Astrocyte (in vitro differentiated cells and primary cell): ENCODE measurements around the gene PACRG. TPM values are rescaled to one million over a fixed set of nuclear protein-coding genes. Genes with fewer than 3 reads are reported as not detected.

ENCODE experiments used
- DNase-seq: peaks from one replicate; pipeline ENCODE4 v3.0.0-alpha.2; 2010; ENCODE audit warnings: low read depth
- FAIRE-seq: peaks from 2 replicates; lab custom pipeline; 2011; peaks lifted over from hg19 to GRCh38; lab: Jason Lieb, UNC
- H2AFZ ChIP-seq: 2 replicates; pipeline ENCODE4 v1.6.0; 2012; ENCODE audit warnings: low read depth, low read length, inconsistent platforms
- H3K27ac ChIP-seq: 2 replicates; pipeline ENCODE4 v1.5.1; 2011; ENCODE audit warnings: low read depth, low read length, inconsistent platforms
- H3K27me3 ChIP-seq: 2 replicates; pipeline ENCODE4 v1.6.0; 2011; ENCODE audit warnings: low read length, inconsistent platforms; ENCODE audit not compliant: insufficient read depth
- H3K36me3 ChIP-seq: 2 replicates; pipeline ENCODE4 v1.5.1; 2011; ENCODE audit warnings: low read length, inconsistent platforms; ENCODE audit not compliant: insufficient read depth
- H3K4me1 ChIP-seq: 2 replicates; pipeline ENCODE4 v1.5.1; 2011; ENCODE audit warnings: low read length, inconsistent platforms; ENCODE audit not compliant: insufficient read depth
- H3K4me2 ChIP-seq: 2 replicates; pipeline ENCODE4 v1.6.0; 2012; ENCODE audit warnings: low read length, inconsistent platforms
- H3K4me3 ChIP-seq: 2 replicates; pipeline ENCODE4 v1.5.1; 2011; ENCODE audit warnings: low read depth, mild to moderate bottlenecking, low read length, inconsistent platforms; ENCODE audit not compliant: insufficient read depth
- H3K79me2 ChIP-seq: 2 replicates; pipeline ENCODE4 v1.6.0; 2012; ENCODE audit warnings: mild to moderate bottlenecking, low read length, inconsistent platforms; ENCODE audit not compliant: insufficient read depth
- H3K9ac ChIP-seq: 2 replicates; pipeline ENCODE4 v1.6.0; 2012; ENCODE audit warnings: mild to moderate bottlenecking, low read length, inconsistent platforms
- H3K9me3 ChIP-seq: 2 replicates; pipeline ENCODE4 v1.5.1; 2012; ENCODE audit warnings: low read depth, mild to moderate bottlenecking, low read length, inconsistent platforms; ENCODE audit not compliant: insufficient read depth
- H4K20me1 ChIP-seq: 2 replicates; pipeline ENCODE4 v1.6.0; 2012; ENCODE audit warnings: low read length, inconsistent platforms; ENCODE audit not compliant: insufficient read depth
- H3K27ac Mint-ChIP-seq: one replicate; pipeline ENCODE4 v1.8.0; 2021; ENCODE audit warnings: mild to moderate bottlenecking, mixed read lengths; ENCODE audit not compliant: unreplicated experiment
- H3K27me3 Mint-ChIP-seq: one replicate; pipeline ENCODE4 v1.8.0; 2021; ENCODE audit warnings: low read depth, mixed read lengths; ENCODE audit not compliant: unreplicated experiment
- H3K36me3 Mint-ChIP-seq: one replicate; pipeline ENCODE4 v1.8.0; 2021; ENCODE audit warnings: low read depth, mixed read lengths; ENCODE audit not compliant: unreplicated experiment
- H3K4me1 Mint-ChIP-seq: one replicate; pipeline ENCODE4 v1.8.0; 2021; ENCODE audit warnings: low read depth, mixed read lengths; ENCODE audit not compliant: unreplicated experiment
- H3K4me3 Mint-ChIP-seq: one replicate; pipeline ENCODE4 v1.8.0; 2021; ENCODE audit warnings: mild to moderate bottlenecking, moderate library complexity, mixed read lengths; ENCODE audit not compliant: unreplicated experiment
- H3K9me3 Mint-ChIP-seq: one replicate; pipeline ENCODE4 v1.8.0; 2021; ENCODE audit warnings: mild to moderate bottlenecking, mixed read lengths; ENCODE audit not compliant: unreplicated experiment
- EZH2 ChIP-seq: IDR thresholded peaks from 2 replicates; pipeline ENCODE4 v1.6.1; 2012; ENCODE audit warnings: mild to moderate bottlenecking, low read length, inconsistent platforms; ENCODE audit not compliant: insufficient read depth
- total RNA-seq: library from RNA; stranded (reverse); gene quantifications from 2 replicates; pipeline ENCODE4 v1.2.1, GENCODE V29; 2021
- TF ChIP-seq, protein P1 (sequence below): IDR thresholded peaks from 2 replicates; pipeline ENCODE4 v1.5.1; 2011; ENCODE audit warnings: low read depth, mild to moderate bottlenecking, inconsistent platforms, low read length, moderate library complexity; ENCODE audit not compliant: insufficient read depth

The PACRG gene
- total RNA-seq, 1 donor from 2014 or later = not detected

DNA sequence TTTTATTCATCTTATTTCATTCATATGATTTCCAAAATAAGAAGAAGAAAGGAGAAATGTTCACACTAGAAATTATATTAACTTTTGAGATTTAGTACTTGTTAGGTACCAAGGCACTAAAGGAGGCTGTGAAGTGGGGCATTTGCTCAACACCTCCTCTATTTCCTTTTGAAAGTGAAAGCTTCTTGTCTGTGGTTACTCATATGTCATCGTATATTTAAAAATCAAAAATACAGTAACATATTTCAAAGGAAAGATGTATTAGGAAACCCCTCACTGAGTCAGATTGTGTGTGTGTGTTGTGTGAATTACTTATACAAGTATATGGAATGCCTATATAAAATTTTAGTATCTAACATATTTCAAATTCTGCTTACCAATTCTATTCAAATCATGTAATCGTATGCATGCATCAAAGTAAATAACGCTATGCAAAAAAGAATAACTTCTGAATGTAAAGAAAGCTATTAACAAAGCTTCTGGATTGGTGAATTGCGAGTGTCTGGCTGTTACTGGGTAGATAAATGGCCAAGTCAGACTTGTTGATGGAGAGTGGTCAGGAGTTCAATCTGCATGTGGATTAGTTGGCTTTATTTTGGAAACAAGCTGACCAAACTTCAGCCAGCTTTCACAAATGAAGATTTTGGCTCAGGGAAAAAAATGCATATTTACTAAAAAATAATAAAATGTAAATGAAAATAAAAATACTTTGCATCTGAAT is 70.9 kb downstream of the PACRG start:
- Mint-ChIP-seq H3K27ac (no peak overlapping the region), H3K27me3 (no peaks in the 10 kb centered on the region)
- FAIRE-seq = no peak

DNA sequence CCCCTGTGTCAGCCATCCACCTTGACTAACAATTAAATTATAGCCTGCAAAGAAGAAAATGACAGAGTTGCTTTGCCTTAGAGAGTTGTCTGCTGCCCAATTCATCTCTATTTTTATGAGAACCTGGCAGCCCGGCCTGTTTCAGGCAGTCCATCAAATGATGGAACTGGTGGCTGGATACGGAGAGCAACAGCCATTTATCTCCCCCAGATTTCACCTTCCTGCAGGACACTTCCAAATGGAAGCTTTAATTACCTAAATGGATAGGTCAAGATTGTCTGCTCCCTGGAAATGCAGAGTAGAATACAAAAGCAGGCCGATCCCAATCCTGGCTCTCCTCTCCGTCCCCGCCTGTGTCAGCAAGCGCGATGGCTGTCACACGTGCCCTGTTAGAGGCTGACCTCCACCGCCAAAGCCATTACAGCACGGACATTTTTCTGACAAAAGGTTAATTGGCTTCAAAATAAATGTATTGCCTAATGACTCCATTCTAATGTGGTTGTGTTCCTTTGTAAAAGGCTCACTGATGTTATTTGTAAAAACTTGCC is 86.7 kb downstream of the PACRG start:
- no peak overlapping the region for H3K4me3 Mint-ChIP-seq
- Histone ChIP-seq H4K20me1 (no peaks in the 10 kb centered on the region), H3K4me3 (no peak overlapping the region), H3K79me2 (no peaks in the 10 kb centered on the region), H3K27me3 (no peaks in the 10 kb centered on the region), H3K4me1 (no peaks in the 10 kb centered on the region), H3K4me2 (no peak overlapping the region), H2AFZ (no peak overlapping the region), H3K36me3 (no peaks in the 10 kb centered on the region), H3K27ac (no peak overlapping the region), H3K9me3 (no peaks in the 10 kb centered on the region), H3K9ac (no peak overlapping the region)
- H3K27me3 Mint-ChIP-seq = no peaks in the 10 kb centered on the region
- H3K4me1 Mint-ChIP-seq = no peaks in the 10 kb centered on the region
- no peaks in the 10 kb centered on the region for H3K9me3 Mint-ChIP-seq
- H3K36me3 Mint-ChIP-seq = no peaks in the 10 kb centered on the region
- DNase-seq = no peak
- H3K27ac Mint-ChIP-seq = no peak overlapping the region
- TF ChIP-seq, protein P1, sequence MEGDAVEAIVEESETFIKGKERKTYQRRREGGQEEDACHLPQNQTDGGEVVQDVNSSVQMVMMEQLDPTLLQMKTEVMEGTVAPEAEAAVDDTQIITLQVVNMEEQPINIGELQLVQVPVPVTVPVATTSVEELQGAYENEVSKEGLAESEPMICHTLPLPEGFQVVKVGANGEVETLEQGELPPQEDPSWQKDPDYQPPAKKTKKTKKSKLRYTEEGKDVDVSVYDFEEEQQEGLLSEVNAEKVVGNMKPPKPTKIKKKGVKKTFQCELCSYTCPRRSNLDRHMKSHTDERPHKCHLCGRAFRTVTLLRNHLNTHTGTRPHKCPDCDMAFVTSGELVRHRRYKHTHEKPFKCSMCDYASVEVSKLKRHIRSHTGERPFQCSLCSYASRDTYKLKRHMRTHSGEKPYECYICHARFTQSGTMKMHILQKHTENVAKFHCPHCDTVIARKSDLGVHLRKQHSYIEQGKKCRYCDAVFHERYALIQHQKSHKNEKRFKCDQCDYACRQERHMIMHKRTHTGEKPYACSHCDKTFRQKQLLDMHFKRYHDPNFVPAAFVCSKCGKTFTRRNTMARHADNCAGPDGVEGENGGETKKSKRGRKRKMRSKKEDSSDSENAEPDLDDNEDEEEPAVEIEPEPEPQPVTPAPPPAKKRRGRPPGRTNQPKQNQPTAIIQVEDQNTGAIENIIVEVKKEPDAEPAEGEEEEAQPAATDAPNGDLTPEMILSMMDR = no peak
- no peak for TF ChIP-seq EZH2
- no peak for FAIRE-seq

More for the DNA sequence above, 70.9 kb downstream of the PACRG start:
- Histone ChIP-seq H3K27me3 (no peaks in the 10 kb centered on the region), H3K27ac (no peak overlapping the region), H3K4me2 (no peak overlapping the region), H2AFZ (no peak overlapping the region), H3K4me3 (no peak overlapping the region), H3K9ac (no peak overlapping the region), H3K9me3 (no peaks in the 10 kb centered on the region), H3K36me3 (no peaks in the 10 kb centered on the region), H3K79me2 (no peaks in the 10 kb centered on the region), H4K20me1 (no peaks in the 10 kb centered on the region), H3K4me1 (no peaks in the 10 kb centered on the region)
- Mint-ChIP-seq H3K4me1 (no peaks in the 10 kb centered on the region), H3K4me3 (no peak overlapping the region), H3K36me3 (no peaks in the 10 kb centered on the region), H3K9me3 (no peaks in the 10 kb centered on the region)
- no peak for DNase-seq
- TF ChIP-seq, protein P1 = no peak
- no peak for TF ChIP-seq EZH2

DNA sequence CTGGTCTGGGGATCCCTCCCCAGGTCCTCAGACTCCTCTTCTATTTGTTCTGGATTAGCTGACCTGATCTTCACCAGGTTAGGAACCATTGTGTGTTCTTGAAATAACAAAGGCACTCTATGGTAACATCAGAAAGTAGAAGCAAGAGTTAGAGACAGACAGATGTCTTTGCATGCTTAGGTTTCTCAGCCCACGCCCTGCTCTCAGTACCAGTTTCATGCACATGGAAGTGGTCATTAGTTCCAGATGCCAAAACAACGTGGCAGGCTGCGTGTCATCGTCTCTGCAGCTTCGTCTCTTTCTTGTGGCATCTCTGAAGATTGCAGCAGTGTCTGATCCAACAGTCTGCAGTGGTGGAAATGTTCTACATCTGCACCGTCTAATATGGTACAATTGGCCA is 89.4 kb downstream of the PACRG start:
- no peaks in the 10 kb centered on the region for H3K36me3 Mint-ChIP-seq
- no peaks in the 10 kb centered on the region for H3K9me3 ChIP-seq
- TF ChIP-seq, protein P1 = no peak
- no peak for TF ChIP-seq EZH2
- H3K4me2 ChIP-seq = no peak overlapping the region
- no peak for DNase-seq
- no peak overlapping the region for H3K4me3 Mint-ChIP-seq
- H3K36me3 ChIP-seq = no peaks in the 10 kb centered on the region
- H3K9ac ChIP-seq = no peak overlapping the region
- no peak overlapping the region for H3K4me3 ChIP-seq
- H3K79me2 ChIP-seq = no peaks in the 10 kb centered on the region
- H3K27ac Mint-ChIP-seq = no peak overlapping the region
- no peak overlapping the region for H2AFZ ChIP-seq
- FAIRE-seq = no peak
- H3K27ac ChIP-seq = no peak overlapping the region
- no peaks in the 10 kb centered on the region for H3K9me3 Mint-ChIP-seq
- no peaks in the 10 kb centered on the region for H3K4me1 Mint-ChIP-seq
- no peaks in the 10 kb centered on the region for H3K4me1 ChIP-seq
- H4K20me1 ChIP-seq = no peaks in the 10 kb centered on the region
- H3K27me3 Mint-ChIP-seq = no peaks in the 10 kb centered on the region
- no peaks in the 10 kb centered on the region for H3K27me3 ChIP-seq
